Measurements from ENCODE around the gene STOML3. TPM values are rescaled to one million over a fixed set of nuclear protein-coding genes. Genes with fewer than 3 reads are reported as not detected.

Gene STOML3, protein sequence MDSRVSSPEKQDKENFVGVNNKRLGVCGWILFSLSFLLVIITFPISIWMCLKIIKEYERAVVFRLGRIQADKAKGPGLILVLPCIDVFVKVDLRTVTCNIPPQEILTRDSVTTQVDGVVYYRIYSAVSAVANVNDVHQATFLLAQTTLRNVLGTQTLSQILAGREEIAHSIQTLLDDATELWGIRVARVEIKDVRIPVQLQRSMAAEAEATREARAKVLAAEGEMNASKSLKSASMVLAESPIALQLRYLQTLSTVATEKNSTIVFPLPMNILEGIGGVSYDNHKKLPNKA
- polyA plus RNA-seq (2012; ENCODE audit: insufficient read depth, insufficient read length), result not detected

DNA sequence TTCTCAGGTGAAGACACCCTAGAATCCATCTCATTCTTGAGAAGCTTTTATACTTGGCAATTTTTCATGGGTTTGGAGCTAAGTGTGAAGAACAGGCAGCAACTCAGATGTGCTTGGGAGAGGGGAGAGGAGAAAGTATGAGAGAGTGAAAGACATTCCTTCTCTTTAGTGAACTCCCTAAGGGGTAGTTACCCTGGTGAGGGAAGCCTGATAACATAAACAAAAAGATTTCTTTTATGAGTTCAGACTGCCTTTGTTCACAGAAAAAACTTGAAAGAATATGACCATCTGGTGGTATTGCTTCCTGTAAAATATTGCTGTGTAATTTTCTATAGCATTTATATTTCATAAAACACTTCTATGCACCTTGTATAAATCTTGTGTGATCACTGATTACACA is at the start of gene STOML3:
Gene STOML3 (minus strand): TSS at position 139 of the 400 bp plus-strand sequence. CDS start 110 bp downstream, at position 29.
- no peak within 1 kb of the TSS for H3K4me3 ChIP-seq (ENCODE audit: low read length)
- no peak for DNase-seq (ENCODE audit: low read depth, low spot score)

GRCh38 chr13:39040206-39040605 is 49.6 kb upstream of the STOML3 start:
- no peak overlapping the region for H3K4me3 ChIP-seq (ENCODE audit: low read length)
- no peak for DNase-seq (ENCODE audit: low read depth, low spot score)

- peak overlapping the region; percentile 93 for H3K4me3 ChIP-seq (ENCODE audit: low read length)
- no peak for DNase-seq (ENCODE audit: low read depth, low spot score)
These were observed 48.4 kb upstream of the STOML3 start for GRCh38 chr13:39039041-39039440.

DNA sequence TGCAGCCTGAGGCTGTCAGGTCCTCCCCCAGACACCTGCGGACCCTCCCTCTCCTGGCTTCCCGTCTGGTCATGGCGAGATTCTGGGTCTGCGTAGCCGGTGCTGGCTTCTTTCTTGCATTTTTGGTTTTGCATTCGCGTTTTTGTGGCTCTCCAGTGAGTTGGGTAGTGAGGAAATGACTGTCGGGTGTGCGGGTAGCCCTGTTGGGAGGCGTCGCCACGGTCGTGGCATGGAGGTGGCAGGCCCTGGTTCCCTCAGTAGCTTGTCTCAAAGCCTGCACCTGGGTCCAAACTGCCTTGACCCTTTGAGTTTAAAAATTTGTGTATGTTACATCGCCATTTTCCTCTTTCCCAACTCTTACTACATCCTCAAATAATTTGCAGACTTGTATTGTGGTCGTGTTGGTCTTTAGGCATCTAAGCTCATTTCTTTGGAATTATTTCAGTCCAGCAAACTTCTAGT is 48.0 kb upstream of the STOML3 start:
- H3K4me3 ChIP-seq (ENCODE audit: low read length), result peak overlapping the region; percentile 93
- DNase-seq (ENCODE audit: low read depth, low spot score), result peak; percentile 28

DNA sequence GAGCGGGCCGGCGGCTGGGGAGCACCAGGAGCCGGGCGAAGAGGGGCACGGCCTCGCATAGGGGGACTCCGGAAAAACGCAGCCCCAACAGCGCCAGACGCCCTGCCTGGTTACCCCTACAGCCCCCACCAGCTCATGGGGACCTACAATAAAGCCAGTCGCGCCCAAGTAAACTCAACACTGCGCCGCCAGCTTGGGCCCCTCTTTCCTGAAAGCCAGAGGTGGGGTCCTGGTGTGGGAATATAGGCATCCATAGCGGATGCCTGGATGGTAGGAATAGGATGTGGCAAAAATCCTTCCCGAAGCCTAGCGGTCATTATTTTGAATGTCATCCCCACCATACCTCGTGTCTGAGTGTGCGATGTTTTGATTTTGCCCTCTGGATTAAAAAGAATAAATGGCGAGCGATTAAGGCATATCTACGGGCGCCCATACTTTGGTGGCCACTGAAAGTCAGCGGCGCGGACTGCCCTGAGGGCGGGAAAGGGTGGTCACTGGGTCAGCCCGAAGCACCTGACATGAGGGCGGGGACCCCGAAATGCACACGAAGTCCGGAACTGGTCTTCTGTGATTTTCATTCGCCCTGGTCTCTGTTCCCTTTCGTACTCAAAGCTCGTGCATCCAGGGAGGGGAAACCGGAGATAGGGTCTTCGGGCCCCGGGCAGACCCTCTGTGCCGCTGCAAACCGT is 47.4 kb upstream of the STOML3 start, which contains the start of the genes NHLRC3 and PROSER1:
Gene NHLRC3 (plus strand): TSS at position 577 of the 689 bp plus-strand sequence. CDS start 184 bp downstream, outside the sequence.
Gene PROSER1 (minus strand): TSS at position 210 of the 689 bp plus-strand sequence. CDS start 847 bp downstream, outside the sequence.
- H3K4me3 ChIP-seq (ENCODE audit: low read length), result peak within 1 kb of the TSS; percentile 93
- peak; percentile 90 for DNase-seq (ENCODE audit: low read depth, low spot score)

DNA sequence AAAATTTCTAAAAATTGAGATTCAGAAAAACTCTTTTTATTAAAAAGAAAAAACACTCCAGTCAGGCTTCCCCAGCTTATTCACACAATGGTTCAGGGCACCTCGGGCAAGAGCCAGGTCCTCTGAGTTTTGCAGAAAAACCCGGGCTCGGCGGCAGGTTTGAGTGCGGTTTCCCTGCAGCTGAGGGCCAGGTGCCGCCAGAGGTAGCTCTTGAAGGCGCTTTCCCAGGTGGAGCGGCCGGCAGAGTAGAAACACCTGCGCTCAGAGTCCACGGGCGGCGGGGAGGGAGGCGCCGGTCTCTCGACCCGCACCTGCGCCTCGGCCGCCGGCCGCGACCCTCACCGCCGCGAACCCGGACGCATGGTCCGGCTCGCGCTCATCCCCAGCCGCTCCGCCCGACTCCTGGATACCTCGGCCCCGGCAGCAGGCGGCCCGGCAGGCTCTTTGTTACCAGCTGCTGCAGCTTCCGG is 46.8 kb upstream of the STOML3 start:
- H3K4me3 ChIP-seq (ENCODE audit: low read length), result peak overlapping the region; percentile 93
- no peak for DNase-seq (ENCODE audit: low read depth, low spot score)

- peak overlapping the region; percentile 93 for H3K4me3 ChIP-seq (ENCODE audit: low read length)
- no peak for DNase-seq (ENCODE audit: low read depth, low spot score)
These were observed 45.6 kb upstream of the STOML3 start for GRCh38 chr13:39036212-39036611.

DNA sequence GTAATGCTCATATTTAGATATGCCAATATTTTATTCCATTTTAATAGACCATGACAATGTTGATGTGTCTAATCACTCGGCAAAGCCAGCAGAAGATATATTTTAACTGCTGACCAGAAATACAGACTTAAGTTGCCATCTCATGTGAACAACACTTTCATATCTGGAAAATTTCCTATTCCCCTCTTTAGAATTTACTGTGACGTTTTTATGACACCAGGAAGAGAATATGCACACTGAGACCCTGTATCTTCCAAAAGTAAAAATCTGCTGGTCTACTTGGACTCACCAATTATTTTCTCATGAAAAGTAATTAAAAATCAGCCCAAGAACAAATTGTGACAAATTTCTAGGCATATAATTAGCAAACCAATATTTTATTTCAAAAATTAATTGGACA is 45.2 kb upstream of the STOML3 start:
- peak overlapping the region; percentile 93 for H3K4me3 ChIP-seq (ENCODE audit: low read length)
- no peak for DNase-seq (ENCODE audit: low read depth, low spot score)

DNA sequence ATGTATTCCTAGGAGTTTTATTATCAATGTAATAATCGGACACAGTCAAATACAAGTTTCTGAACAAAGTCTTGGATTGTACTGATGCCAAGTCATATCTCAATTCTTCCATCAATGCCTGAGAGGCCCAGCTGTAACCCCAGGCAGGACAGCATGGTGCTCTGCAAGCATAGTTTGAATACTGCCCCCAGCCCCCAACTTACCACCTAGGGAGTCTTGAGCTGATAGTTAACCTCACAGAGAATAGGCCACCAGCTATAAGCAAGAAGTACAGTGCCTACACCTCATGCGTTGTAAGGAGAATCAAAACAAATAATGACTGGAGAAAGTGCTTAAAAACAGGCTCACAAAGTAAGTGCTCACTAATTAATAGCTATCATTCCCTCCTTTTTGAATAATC is 44.6 kb upstream of the STOML3 start:
- DNase-seq (ENCODE audit: low read depth, low spot score), result no peak
- no peak overlapping the region; the same call in 1 of the 2 replicates for H3K4me3 ChIP-seq (ENCODE audit: low read length)

- no peak for DNase-seq (ENCODE audit: low read depth, low spot score)
- no peak overlapping the region for H3K4me3 ChIP-seq (ENCODE audit: low read length)
These were observed 43.5 kb upstream of the STOML3 start for GRCh38 chr13:39034085-39034484.

GRCh38 chr13:39032150-39032549 is 41.5 kb upstream of the STOML3 start:
- DNase-seq (ENCODE audit: low read depth, low spot score), result no peak
- H3K4me3 ChIP-seq (ENCODE audit: low read length), result no peak overlapping the region

GRCh38 chr13:39025433-39025839 is 34.8 kb upstream of the STOML3 start:
- DNase-seq (ENCODE audit: low read depth, low spot score), result no peak
- H3K4me3 ChIP-seq (ENCODE audit: low read length), result no peak overlapping the region

GRCh38 chr13:39023761-39024160 is 33.1 kb upstream of the STOML3 start:
- H3K4me3 ChIP-seq (ENCODE audit: low read length), result no peak overlapping the region
- no peak for DNase-seq (ENCODE audit: low read depth, low spot score)

GRCh38 chr13:39023316-39023715 is 32.7 kb upstream of the STOML3 start:
- no peak for DNase-seq (ENCODE audit: low read depth, low spot score)
- H3K4me3 ChIP-seq (ENCODE audit: low read length), result no peak overlapping the region

GRCh38 chr13:39020853-39021462 is 30.3 kb upstream of the STOML3 start:
- DNase-seq (ENCODE audit: low read depth, low spot score), result no peak
- H3K4me3 ChIP-seq (ENCODE audit: low read length), result no peak overlapping the region

DNA sequence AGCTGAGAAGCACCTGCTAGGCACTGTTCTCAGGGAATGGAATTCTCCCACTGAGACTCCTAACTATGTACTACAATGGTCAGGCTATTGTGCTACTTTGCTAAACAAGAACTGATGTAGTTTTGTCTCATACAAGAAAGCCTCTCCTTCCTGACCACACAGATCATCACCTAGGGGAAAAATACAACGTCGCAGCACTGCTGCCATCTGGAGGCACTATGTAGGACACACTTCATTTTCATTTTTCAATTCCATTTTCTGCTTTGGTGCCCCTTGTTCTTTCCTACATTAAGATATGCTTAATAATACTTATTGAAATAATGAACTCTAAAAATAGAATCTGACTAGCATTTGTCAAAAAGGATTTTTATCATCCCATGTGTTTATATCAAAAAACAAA is 26.2 kb upstream of the STOML3 start:
- DNase-seq (ENCODE audit: low read depth, low spot score), result no peak

GRCh38 chr13:39016087-39016486 is 25.5 kb upstream of the STOML3 start:
- no peak for DNase-seq (ENCODE audit: low read depth, low spot score)
- H3K4me3 ChIP-seq (ENCODE audit: low read length), result no peak overlapping the region

More for the DNA sequence above, 26.2 kb upstream of the STOML3 start:
- H3K4me3 ChIP-seq (ENCODE audit: low read length), result no peak overlapping the region

- no peak overlapping the region for H3K4me3 ChIP-seq (ENCODE audit: low read length)
- DNase-seq (ENCODE audit: low read depth, low spot score), result no peak
These were observed 22.8 kb upstream of the STOML3 start for GRCh38 chr13:39013462-39013861.

DNA sequence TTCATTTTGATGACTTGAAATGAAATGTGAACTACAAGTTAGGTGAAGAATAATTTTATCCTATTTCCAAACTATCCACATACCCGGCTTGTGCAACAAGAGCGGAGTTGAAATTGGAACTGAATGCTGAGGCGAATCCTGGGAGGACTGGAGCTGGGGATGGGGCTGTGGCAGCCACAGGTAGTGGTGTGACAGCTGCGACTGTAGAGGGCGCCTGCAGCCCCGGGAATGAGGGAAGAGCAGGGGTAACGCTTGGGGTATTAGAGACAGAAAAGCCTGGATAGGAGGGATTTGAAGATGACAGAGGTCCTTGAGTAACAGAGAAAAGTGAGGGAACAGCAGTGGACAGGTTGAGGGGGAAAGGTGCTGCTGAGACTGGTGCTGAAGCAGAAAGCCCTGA is 22.0 kb upstream of the STOML3 start:
- H3K4me3 ChIP-seq (ENCODE audit: low read length), result no peak overlapping the region
- DNase-seq (ENCODE audit: low read depth, low spot score), result no peak

All from Jurkat, Clone E6-1 (cell line).